Panc1 (cell line): ENCODE results near the gene SEC23A.

ENCODE experiments used
- CTCF ChIP-seq: fragments of 450-650 bp; IDR thresholded peaks from 2 replicates; pipeline ENCODE4 v1.5.1; 2017; ENCODE audit warnings: mild to moderate bottlenecking
- POLR2AphosphoS5 ChIP-seq: IDR thresholded peaks from 2 replicates; pipeline ENCODE4 v1.6.1; 2012; ENCODE audit warnings: mild to moderate bottlenecking, low read depth, low read length, moderate library complexity
- SIN3A ChIP-seq: IDR thresholded peaks from 2 replicates; pipeline ENCODE4 v1.6.1; 2012; ENCODE audit warnings: low read depth, mild to moderate bottlenecking, low read length, moderate library complexity, borderline replicate concordance; ENCODE audit not compliant: insufficient read depth

DNA sequence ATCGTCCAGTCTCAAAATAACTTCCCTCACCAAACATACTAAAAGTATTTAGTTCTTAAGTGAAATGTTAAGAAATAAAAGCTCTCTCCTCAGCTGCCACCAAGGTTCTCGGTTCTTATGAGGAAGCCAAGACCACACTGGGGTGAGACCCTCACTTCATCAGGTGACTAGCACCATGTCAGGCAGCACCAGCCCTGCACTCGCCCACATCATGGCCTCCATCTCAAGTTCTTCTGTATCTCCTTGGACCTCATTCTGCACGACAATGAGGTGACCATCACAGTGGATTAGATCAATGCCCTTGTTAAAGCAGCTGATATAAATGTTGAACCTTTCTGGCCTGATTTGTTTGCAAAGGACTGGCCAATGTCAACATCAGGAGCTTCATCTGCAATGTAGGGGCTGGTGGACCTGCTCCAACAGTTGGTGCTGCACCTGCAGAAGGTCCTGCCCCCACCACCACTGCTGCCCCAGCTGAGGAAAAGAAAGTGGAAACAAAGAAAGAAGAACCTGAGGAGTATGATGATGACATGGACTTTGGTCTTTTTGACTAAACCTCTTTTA, 12.4 kb downstream of the SEC23A start:
- TF ChIP-seq SIN3A (no peak), CTCF (no peak), POLR2AphosphoS5 (no peak)
